IPS-NIHi7 (cell line): Measurements from ENCODE around the gene NOL3.

Experiments
- DNase-seq: peaks from one replicate; pipeline ENCODE4 v3.0.0; 2012; ENCODE audit warnings: mixed read lengths; ENCODE audit errors: extremely low spot score

NOL3 gene

GRCh38 chr16:67155295-67156142 lies 14.8 kb upstream of the NOL3 start:
- DNase-seq: peak; percentile 90

- no peak for DNase-seq
These were observed 14.0 kb upstream of the NOL3 start for GRCh38 chr16:67156143-67156844.

GRCh38 chr16:67157106-67157748 lies 13.1 kb upstream of the NOL3 start:
- DNase-seq: no peak

- no peak for DNase-seq
These were observed 12.3 kb upstream of the NOL3 start for GRCh38 chr16:67157892-67158635.

- no peak for DNase-seq
These were observed 11.4 kb upstream of the NOL3 start for GRCh38 chr16:67158637-67159600.

GRCh38 chr16:67161595-67162058 lies 8.7 kb upstream of the NOL3 start:
- DNase-seq: no peak

- no peak for DNase-seq
These were observed 7.7 kb upstream of the NOL3 start for GRCh38 chr16:67162506-67163163.

GRCh38 chr16:67163164-67163998 lies 7.0 kb upstream of the NOL3 start:
- DNase-seq: no peak

GRCh38 chr16:67163999-67164558 lies 6.3 kb upstream of the NOL3 start:
- DNase-seq: no peak

GRCh38 chr16:67164599-67165061 lies 5.7 kb upstream of the NOL3 start, which contains the start of gene HSF4:
HSF4 (plus strand) TSS chr16:67164745; CDS start chr16:67164812, 67 bp downstream.
- DNase-seq: no peak

GRCh38 chr16:67165121-67166078 lies 4.9 kb upstream of the NOL3 start:
- no peak for DNase-seq

- no peak for DNase-seq
These were observed 4.2 kb upstream of the NOL3 start for GRCh38 chr16:67166110-67166547.

- DNase-seq: no peak
These were observed 3.7 kb upstream of the NOL3 start for GRCh38 chr16:67166598-67167168.

GRCh38 chr16:67167588-67167987 lies 2.8 kb upstream of the NOL3 start:
- DNase-seq: no peak

- DNase-seq: no peak
These were observed 1.3 kb upstream of the NOL3 start for GRCh38 chr16:67169011-67169451.

GRCh38 chr16:67169642-67170167 lies 633 bp upstream of the NOL3 start:
- DNase-seq: peak; percentile 71
